HCT116 (cell line): ENCODE results near the gene GUCY2D. TPM values are rescaled to one million over a fixed set of nuclear protein-coding genes. Genes with fewer than 3 reads are reported as not detected.

ENCODE experiments used
- ATAC-seq: fragments of 200-7000 bp; cut with Tn5 transposase; 2 replicates; pipeline ENCODE4 v1.9.1; 2020; ENCODE audit warnings: mild to moderate bottlenecking, moderate library complexity
- BruUV-seq: library from RNA; stranded (reverse); fragments of 400-500 nt; replicated peaks from 2 replicates; lab custom pipeline; 2021; lab: Mats Ljungman, UMichigan
- CTCF ChIA-PET: fragments of 300-600 bp; sonication (Branson Sonifier 250); formaldehyde crosslinking; loops from one replicate; lab custom pipeline; 2021; ENCODE audit warnings: antibody characterized with exemption; lab: Charles Lee
- POLR2A ChIA-PET: fragments of 300-600, 350-600 bp; sonication (Branson Sonifier 250); formaldehyde crosslinking; loops from one replicate; lab custom pipeline; 2021; ENCODE audit warnings: antibody characterized with exemption; lab: Charles Lee
- RAD21 ChIA-PET, 2 experiments: fragments of 300-600 bp; sonication (Branson Sonifier 250); formaldehyde crosslinking; loops; one replicate each; lab custom pipeline; 2023; ENCODE audit warnings: low total read pairs in 2 of 2; ENCODE audit not compliant: uncharacterized antibody in 2 of 2, unreplicated experiment in 2 of 2, low non-redundant PET in 1 of 2; lab: Charles Lee
- DNase-seq: peaks from one replicate; pipeline ENCODE4 v3.0.0-alpha.2; 2010; ENCODE audit warnings: low read depth, low spot score
- H2AFZ ChIP-seq: fragments of 200-600 bp; shearing (Covaris generic), sonication (generic); 2 replicates; pipeline ENCODE4 v1.6.1; 2017; ENCODE audit warnings: low read depth, mixed run types, mixed read lengths, antibody characterized with exemption, low read length; ENCODE audit not compliant: poor library complexity, severe bottlenecking
- H3K27ac ChIP-seq: 2 replicates; pipeline ENCODE4 v1.5.1; 2012; ENCODE audit warnings: low read depth, low read length
- H3K27me3 ChIP-seq: fragments of 200-600 bp; sonication (generic); 2 replicates; pipeline ENCODE4 v1.6.1; 2016; ENCODE audit warnings: mixed run types, low read length, mixed read lengths; ENCODE audit not compliant: insufficient read depth
- H3K36me3 ChIP-seq, 2 experiments: fragments of 200-500 bp in 1 of 2; fragments of 200-600 bp in 1 of 2; sonication (Bioruptor generic) in 1 of 2; sonication (generic) in 1 of 2; 2 replicates each; pipeline versions ENCODE4 v1.5.1 to v1.6.1; 2014 to 2016; ENCODE audit warnings: low read length in 2 of 2, inconsistent platforms in 1 of 2, mixed read lengths in 1 of 2, mixed run types in 1 of 2; ENCODE audit not compliant: insufficient read depth in 2 of 2, control insufficient read depth in 1 of 2
- H3K4me1 ChIP-seq, 2 experiments: fragments of 200-600 bp in 1 of 2; sonication (generic) in 1 of 2; 2 replicates each; pipeline versions ENCODE4 v1.5.1 to v1.6.1; 2012 to 2017; ENCODE audit warnings: low read length in 2 of 2, inconsistent platforms in 1 of 2, mild to moderate bottlenecking in 1 of 2, mixed read lengths in 1 of 2, mixed run types in 1 of 2, moderate library complexity in 1 of 2; ENCODE audit not compliant: insufficient read depth in 2 of 2, control insufficient read depth in 1 of 2
- H3K4me2 ChIP-seq: fragments of 200-600 bp; sonication (generic); 2 replicates; pipeline ENCODE4 v1.6.1; 2017; ENCODE audit warnings: mixed run types, low read length, mixed read lengths
- H3K4me3 ChIP-seq, 2 experiments: fragments of 200-600 bp in 1 of 2; sonication (generic) in 1 of 2; replicated peaks in 1 of 2; 2 replicates each; pipeline ENCODE4 v1.5.1; 2011 to 2016; ENCODE audit warnings: low read length in 2 of 2, control low read depth in 1 of 2, low read depth in 1 of 2, mild to moderate bottlenecking in 1 of 2, mixed read lengths in 1 of 2, mixed run types in 1 of 2
- H3K79me2 ChIP-seq: fragments of 200-600 bp; sonication (generic); 2 replicates; pipeline ENCODE4 v1.6.1; 2017; ENCODE audit warnings: mild to moderate bottlenecking, mixed run types, low read length, moderate library complexity, mixed read lengths; ENCODE audit not compliant: insufficient read depth
- H3K9ac ChIP-seq: fragments of 200-600 bp; sonication (generic); 2 replicates; pipeline ENCODE4 v1.6.1; 2016; ENCODE audit warnings: low read length, mixed read lengths
- H3K9me2 ChIP-seq: fragments of 200-600 bp; sonication (generic), shearing (Covaris generic); 2 replicates; pipeline ENCODE4 v1.6.1; 2017; ENCODE audit warnings: mixed run types, mild to moderate bottlenecking, moderate library complexity; ENCODE audit not compliant: insufficient read depth
- H3K9me3 ChIP-seq, 2 experiments: fragments of 200-500 bp in 1 of 2; fragments of 200-600 bp in 1 of 2; sonication (Bioruptor generic) in 1 of 2; sonication (generic) in 1 of 2; 2 replicates each; pipeline ENCODE4 v1.6.1; 2014 to 2017; ENCODE audit warnings: low read length in 2 of 2, mixed read lengths in 2 of 2, inconsistent platforms in 1 of 2, low read depth in 1 of 2, mild to moderate bottlenecking in 1 of 2, mixed run types in 1 of 2, moderate library complexity in 1 of 2; ENCODE audit not compliant: control insufficient read depth in 1 of 2, insufficient read depth in 1 of 2
- H4K20me1 ChIP-seq: fragments of 200-600 bp; sonication (generic), shearing (Covaris generic); 2 replicates; pipeline ENCODE4 v1.6.1; 2017; ENCODE audit warnings: mixed run types, mild to moderate bottlenecking, moderate library complexity; ENCODE audit not compliant: insufficient read depth
- CBX3 ChIP-seq: IDR thresholded peaks from 2 replicates; pipeline ENCODE4 v1.6.1; 2012; ENCODE audit warnings: low read depth
- EGR1 ChIP-seq: IDR thresholded peaks from 2 replicates; pipeline ENCODE4 v1.6.1; 2012; ENCODE audit warnings: low read depth
- ELF1 ChIP-seq: IDR thresholded peaks from 2 replicates; pipeline ENCODE4 v1.6.1; 2012; ENCODE audit warnings: low read depth, borderline replicate concordance
- FOSL1 ChIP-seq: IDR thresholded peaks from 2 replicates; pipeline ENCODE4 v1.6.1; 2012; ENCODE audit warnings: low read depth
- POLR2A ChIP-seq: IDR thresholded peaks from 2 replicates; pipeline ENCODE4 v1.7.0; 2011; ENCODE audit warnings: borderline replicate concordance; ENCODE audit not compliant: insufficient read depth, insufficient read length; ENCODE audit errors: extremely low read depth
- POLR2AphosphoS5 ChIP-seq: IDR thresholded peaks from 2 replicates; pipeline ENCODE4 v1.6.1; 2011; ENCODE audit warnings: mild to moderate bottlenecking, low read depth, low read length, moderate library complexity
- RAD21 ChIP-seq: IDR thresholded peaks from 2 replicates; pipeline ENCODE4 v1.6.1; 2012; ENCODE audit warnings: low read depth, mild to moderate bottlenecking
- SIN3A ChIP-seq: IDR thresholded peaks from 2 replicates; pipeline ENCODE4 v1.6.1; 2012; ENCODE audit warnings: low read depth
- SP1 ChIP-seq: IDR thresholded peaks from 2 replicates; pipeline ENCODE4 v1.6.1; 2012; ENCODE audit warnings: low read depth
- SRF ChIP-seq: IDR thresholded peaks from 2 replicates; pipeline ENCODE4 v1.6.1; 2012; ENCODE audit warnings: low read depth
- YY1 ChIP-seq: IDR thresholded peaks from 2 replicates; pipeline ENCODE4 v1.6.1; 2011; ENCODE audit warnings: low read length, low read depth, moderate library complexity, mild to moderate bottlenecking; ENCODE audit not compliant: insufficient replicate concordance; ENCODE audit errors: extremely low read depth
- ZFX ChIP-seq: fragments of 450-650 bp; IDR thresholded peaks from 2 replicates; pipeline ENCODE4 v1.6.1; 2017
- ZNF274 ChIP-seq: fragments of 200-500 bp; sonication (Bioruptor generic); IDR thresholded peaks from 2 replicates; pipeline ENCODE4 v1.6.1; 2014; ENCODE audit warnings: mild to moderate bottlenecking, low read depth, low read length, inconsistent platforms
- intact Hi-C: fragments of 100-400 bp; cut with micrococcal nuclease; formaldehyde crosslinking; loops from 2 replicates; pipeline ENCODE4 v1.10.0; 2022
- total RNA-seq: library from RNA; stranded (reverse); gene quantifications from one replicate; pipeline ENCODE4 v1.2.1, GENCODE V29; 2021; ENCODE audit not compliant: unreplicated experiment
- TF ChIP-seq, protein P1 (sequence below), 3 experiments: fragments of 200-600 bp in 1 of 3; sonication (generic) in 1 of 3; IDR thresholded peaks in 2 of 3; conservative IDR thresholded peaks in 1 of 3; 2 replicates each; pipeline ENCODE4 v1.5.1; 2012 to 2017; ENCODE audit warnings: low read depth in 2 of 3, low read length in 2 of 3, antibody characterized with exemption in 1 of 3, borderline replicate concordance in 1 of 3, control low read depth in 1 of 3, mild to moderate bottlenecking in 1 of 3, mixed read lengths in 1 of 3, mixed run types in 1 of 3, moderate library complexity in 1 of 3; ENCODE audit not compliant: insufficient read depth in 1 of 3
- TF ChIP-seq, protein P2 (sequence below): IDR thresholded peaks from 2 replicates; pipeline ENCODE4 v1.6.1; 2011; ENCODE audit warnings: mild to moderate bottlenecking, low read length, moderate library complexity; ENCODE audit not compliant: insufficient replicate concordance; ENCODE audit errors: extremely low read depth
- TF ChIP-seq, protein P3 (sequence below): IDR thresholded peaks from 2 replicates; pipeline ENCODE4 v1.6.1; 2012; ENCODE audit warnings: low read depth

GUCY2D gene
- total RNA-seq, 1 experiment from 2014 or later, result 1.4 TPM

DNA sequence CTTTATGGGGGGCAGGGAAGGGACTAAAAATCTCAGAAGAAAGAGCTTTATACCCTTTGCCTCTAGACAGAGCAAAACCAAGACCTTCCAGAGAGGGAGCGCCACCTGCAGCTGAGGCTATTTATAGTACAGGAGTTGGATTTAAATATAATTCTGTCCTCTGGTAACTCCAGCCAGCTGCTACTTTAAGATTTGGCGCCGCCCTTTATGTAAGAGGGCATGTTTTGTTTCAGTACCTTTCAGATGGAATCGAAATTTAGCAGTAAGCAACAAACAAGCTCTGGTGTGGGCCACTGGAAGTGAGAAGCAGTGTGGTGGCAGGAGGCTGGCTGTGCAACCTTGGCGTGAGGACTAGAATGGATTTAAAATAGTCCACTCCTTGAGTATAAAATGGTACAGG is 5.2 kb upstream of the GUCY2D start (continued):
- TF ChIP-seq, protein P1, sequence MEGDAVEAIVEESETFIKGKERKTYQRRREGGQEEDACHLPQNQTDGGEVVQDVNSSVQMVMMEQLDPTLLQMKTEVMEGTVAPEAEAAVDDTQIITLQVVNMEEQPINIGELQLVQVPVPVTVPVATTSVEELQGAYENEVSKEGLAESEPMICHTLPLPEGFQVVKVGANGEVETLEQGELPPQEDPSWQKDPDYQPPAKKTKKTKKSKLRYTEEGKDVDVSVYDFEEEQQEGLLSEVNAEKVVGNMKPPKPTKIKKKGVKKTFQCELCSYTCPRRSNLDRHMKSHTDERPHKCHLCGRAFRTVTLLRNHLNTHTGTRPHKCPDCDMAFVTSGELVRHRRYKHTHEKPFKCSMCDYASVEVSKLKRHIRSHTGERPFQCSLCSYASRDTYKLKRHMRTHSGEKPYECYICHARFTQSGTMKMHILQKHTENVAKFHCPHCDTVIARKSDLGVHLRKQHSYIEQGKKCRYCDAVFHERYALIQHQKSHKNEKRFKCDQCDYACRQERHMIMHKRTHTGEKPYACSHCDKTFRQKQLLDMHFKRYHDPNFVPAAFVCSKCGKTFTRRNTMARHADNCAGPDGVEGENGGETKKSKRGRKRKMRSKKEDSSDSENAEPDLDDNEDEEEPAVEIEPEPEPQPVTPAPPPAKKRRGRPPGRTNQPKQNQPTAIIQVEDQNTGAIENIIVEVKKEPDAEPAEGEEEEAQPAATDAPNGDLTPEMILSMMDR (IDR thresholded peaks at IDR 0.05 in 2 of 3, conservative IDR thresholded peaks at IDR 0.05 in 1 of 3; ENCODE audit: borderline replicate concordance in 1 of 3, insufficient read depth in 1 of 3, low read depth in 2 of 3, low read length in 2 of 3), result peak; percentile 61 to 87 (median 66)
- TF ChIP-seq SRF, result no peak
- TF ChIP-seq SIN3A, result no peak

DNA sequence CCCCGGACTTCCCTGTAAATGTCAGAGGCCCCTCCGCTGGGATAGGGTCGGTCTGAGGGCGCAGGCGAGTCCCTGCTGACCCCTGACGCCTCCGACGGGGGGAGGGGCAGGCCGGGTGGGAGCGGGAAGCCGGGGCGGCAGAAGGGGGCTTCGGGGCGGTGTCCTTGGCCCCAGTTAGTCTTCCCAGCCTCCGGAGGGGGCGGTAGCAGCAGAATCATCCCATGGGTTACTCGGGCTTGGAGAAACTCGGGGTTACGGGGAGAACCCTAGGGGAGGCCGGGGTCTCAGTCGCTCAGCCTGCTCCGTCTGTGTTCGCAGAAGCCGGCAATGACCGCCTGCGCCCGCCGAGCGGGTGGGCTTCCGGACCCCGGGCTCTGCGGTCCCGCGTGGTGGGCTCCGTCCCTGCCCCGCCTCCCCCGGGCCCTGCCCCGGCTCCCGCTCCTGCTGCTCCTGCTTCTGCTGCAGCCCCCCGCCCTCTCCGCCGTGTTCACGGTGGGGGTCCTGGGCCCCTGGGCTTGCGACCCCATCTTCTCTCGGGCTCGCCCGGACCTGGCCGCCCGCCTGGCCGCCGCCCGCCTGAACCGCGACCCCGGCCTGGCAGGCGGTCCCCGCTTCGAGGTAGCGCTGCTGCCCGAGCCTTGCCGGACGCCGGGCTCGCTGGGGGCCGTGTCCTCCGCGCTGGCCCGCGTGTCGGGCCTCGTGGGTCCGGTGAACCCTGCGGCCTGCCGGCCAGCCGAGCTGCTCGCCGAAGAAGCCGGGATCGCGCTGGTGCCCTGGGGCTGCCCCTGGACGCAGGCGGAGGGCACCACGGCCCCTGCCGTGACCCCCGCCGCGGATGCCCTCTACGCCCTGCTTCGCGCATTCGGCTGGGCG is 542 bp downstream of the GUCY2D start:
- Histone ChIP-seq H3K9me3 (no peaks in the 10 kb centered on the region), H3K27ac (peak overlapping the region; percentile 13; the same call in 1 of the 2 replicates), H3K36me3 (no peaks in the 10 kb centered on the region), H3K27me3 (no peaks in the 10 kb centered on the region), H3K4me3 (no peak overlapping the region), H3K4me2 (no peak overlapping the region), H3K4me1 (peaks cover 0 to 11% of the 10 kb centered on the region in 2 experiments; a peak in 2 of 4 replicates), H3K9me2 (no peaks in the 10 kb centered on the region), H3K79me2 (no peaks in the 10 kb centered on the region), H3K9ac (no peak overlapping the region), H4K20me1 (no peaks in the 10 kb centered on the region), H2AFZ (no peak overlapping the region)
- RAD21 ChIA-PET, result no interaction called here
- intact Hi-C loops, result no loop called here
- ATAC-seq, result no peak
- CTCF ChIA-PET, result interaction anchor here (1.3 to 1.9 kb wide), 2 partner anchors 13 to 14 kb away, joined by 7 to 9 read pairs; no protein-coding TSS in a partner anchor
- DNase-seq, result no peak
- no TSS peak for BruUV-seq
- POLR2A ChIA-PET, result no interaction called here
- TF ChIP-seq POLR2AphosphoS5 (no peak), RAD21 (no peak), FOSL1 (no peak), ELF1 (no peak), SRF (no peak), EGR1 (no peak), SP1 (no peak), YY1 (no peak), CBX3 (no peak), ZFX (no peak), POLR2A (no peak), ZNF274 (no peak), SIN3A (no peak)
- TF ChIP-seq, protein P2, sequence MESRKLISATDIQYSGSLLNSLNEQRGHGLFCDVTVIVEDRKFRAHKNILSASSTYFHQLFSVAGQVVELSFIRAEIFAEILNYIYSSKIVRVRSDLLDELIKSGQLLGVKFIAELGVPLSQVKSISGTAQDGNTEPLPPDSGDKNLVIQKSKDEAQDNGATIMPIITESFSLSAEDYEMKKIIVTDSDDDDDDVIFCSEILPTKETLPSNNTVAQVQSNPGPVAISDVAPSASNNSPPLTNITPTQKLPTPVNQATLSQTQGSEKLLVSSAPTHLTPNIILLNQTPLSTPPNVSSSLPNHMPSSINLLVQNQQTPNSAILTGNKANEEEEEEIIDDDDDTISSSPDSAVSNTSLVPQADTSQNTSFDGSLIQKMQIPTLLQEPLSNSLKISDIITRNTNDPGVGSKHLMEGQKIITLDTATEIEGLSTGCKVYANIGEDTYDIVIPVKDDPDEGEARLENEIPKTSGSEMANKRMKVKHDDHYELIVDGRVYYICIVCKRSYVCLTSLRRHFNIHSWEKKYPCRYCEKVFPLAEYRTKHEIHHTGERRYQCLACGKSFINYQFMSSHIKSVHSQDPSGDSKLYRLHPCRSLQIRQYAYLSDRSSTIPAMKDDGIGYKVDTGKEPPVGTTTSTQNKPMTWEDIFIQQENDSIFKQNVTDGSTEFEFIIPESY, result no peak
- TF ChIP-seq, protein P3, sequence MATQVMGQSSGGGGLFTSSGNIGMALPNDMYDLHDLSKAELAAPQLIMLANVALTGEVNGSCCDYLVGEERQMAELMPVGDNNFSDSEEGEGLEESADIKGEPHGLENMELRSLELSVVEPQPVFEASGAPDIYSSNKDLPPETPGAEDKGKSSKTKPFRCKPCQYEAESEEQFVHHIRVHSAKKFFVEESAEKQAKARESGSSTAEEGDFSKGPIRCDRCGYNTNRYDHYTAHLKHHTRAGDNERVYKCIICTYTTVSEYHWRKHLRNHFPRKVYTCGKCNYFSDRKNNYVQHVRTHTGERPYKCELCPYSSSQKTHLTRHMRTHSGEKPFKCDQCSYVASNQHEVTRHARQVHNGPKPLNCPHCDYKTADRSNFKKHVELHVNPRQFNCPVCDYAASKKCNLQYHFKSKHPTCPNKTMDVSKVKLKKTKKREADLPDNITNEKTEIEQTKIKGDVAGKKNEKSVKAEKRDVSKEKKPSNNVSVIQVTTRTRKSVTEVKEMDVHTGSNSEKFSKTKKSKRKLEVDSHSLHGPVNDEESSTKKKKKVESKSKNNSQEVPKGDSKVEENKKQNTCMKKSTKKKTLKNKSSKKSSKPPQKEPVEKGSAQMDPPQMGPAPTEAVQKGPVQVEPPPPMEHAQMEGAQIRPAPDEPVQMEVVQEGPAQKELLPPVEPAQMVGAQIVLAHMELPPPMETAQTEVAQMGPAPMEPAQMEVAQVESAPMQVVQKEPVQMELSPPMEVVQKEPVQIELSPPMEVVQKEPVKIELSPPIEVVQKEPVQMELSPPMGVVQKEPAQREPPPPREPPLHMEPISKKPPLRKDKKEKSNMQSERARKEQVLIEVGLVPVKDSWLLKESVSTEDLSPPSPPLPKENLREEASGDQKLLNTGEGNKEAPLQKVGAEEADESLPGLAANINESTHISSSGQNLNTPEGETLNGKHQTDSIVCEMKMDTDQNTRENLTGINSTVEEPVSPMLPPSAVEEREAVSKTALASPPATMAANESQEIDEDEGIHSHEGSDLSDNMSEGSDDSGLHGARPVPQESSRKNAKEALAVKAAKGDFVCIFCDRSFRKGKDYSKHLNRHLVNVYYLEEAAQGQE, result no peak
